ENCODE results near the gene SPEN.

GRCh38 chr1:15923241-15923640 is 75.7 kb downstream of the SPEN start:
- TF ChIP-seq, protein P1, sequence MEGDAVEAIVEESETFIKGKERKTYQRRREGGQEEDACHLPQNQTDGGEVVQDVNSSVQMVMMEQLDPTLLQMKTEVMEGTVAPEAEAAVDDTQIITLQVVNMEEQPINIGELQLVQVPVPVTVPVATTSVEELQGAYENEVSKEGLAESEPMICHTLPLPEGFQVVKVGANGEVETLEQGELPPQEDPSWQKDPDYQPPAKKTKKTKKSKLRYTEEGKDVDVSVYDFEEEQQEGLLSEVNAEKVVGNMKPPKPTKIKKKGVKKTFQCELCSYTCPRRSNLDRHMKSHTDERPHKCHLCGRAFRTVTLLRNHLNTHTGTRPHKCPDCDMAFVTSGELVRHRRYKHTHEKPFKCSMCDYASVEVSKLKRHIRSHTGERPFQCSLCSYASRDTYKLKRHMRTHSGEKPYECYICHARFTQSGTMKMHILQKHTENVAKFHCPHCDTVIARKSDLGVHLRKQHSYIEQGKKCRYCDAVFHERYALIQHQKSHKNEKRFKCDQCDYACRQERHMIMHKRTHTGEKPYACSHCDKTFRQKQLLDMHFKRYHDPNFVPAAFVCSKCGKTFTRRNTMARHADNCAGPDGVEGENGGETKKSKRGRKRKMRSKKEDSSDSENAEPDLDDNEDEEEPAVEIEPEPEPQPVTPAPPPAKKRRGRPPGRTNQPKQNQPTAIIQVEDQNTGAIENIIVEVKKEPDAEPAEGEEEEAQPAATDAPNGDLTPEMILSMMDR (conservative IDR thresholded peaks at IDR 0.05; ENCODE audit: low read length): no peak
- TF ChIP-seq EZH2phosphoT487 (IDR thresholded peaks at IDR 0.05; ENCODE audit: borderline replicate concordance): no peak
